Testis (tissue), 2 donors: ENCODE results near the gene UBE2E3.

Experiments used
- POLR2A ChIP-seq: fragments of 450-650 bp; IDR thresholded peaks from one replicate; pipeline ENCODE4 v1.6.1; 2017; ENCODE audit warnings: antibody characterized with exemption, mild to moderate bottlenecking, moderate library complexity
- TF ChIP-seq, protein P1 (sequence below), 3 experiments: fragments of 450-650 bp in 2 of 3; fragments of 200-600 bp in 1 of 3; sonication (generic) in 1 of 3; IDR thresholded peaks; one replicate each; pipeline ENCODE4 v1.5.1; 2016 to 2019; ENCODE audit warnings: antibody characterized with exemption in 3 of 3, mild to moderate bottlenecking in 2 of 3, moderate library complexity in 1 of 3

DNA sequence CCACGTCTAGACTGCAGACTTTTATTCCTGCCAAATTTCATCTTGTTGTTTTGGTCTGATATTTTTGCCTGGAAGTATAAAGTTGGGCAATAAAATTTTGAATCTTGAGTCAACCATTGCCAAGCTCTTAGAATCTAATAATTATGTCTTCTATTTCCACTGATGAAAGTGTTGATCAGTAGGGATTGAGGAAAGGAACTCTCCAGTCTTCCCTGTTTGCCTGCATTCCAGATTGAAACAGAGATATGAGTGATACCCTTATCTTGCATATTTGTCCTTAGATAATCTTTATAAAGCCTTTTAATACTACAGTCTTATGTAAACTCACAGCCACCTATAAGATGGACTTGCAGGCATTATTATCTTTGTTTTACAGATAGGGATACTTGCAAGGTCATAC is 45.5 kb upstream of the UBE2E3 start:
- TF ChIP-seq, protein P1, sequence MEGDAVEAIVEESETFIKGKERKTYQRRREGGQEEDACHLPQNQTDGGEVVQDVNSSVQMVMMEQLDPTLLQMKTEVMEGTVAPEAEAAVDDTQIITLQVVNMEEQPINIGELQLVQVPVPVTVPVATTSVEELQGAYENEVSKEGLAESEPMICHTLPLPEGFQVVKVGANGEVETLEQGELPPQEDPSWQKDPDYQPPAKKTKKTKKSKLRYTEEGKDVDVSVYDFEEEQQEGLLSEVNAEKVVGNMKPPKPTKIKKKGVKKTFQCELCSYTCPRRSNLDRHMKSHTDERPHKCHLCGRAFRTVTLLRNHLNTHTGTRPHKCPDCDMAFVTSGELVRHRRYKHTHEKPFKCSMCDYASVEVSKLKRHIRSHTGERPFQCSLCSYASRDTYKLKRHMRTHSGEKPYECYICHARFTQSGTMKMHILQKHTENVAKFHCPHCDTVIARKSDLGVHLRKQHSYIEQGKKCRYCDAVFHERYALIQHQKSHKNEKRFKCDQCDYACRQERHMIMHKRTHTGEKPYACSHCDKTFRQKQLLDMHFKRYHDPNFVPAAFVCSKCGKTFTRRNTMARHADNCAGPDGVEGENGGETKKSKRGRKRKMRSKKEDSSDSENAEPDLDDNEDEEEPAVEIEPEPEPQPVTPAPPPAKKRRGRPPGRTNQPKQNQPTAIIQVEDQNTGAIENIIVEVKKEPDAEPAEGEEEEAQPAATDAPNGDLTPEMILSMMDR (IDR thresholded peaks at IDR 0.05) = no peak
- no peak for TF ChIP-seq POLR2A
